ENCODE measurements around the gene FHOD3. TPM values are rescaled to one million over a fixed set of nuclear protein-coding genes. Genes with fewer than 3 reads are reported as not detected.

The FHOD3 gene
- total RNA-seq, 1 donor, result 13.0 TPM

GRCh38 chr18:36477776-36478175 is 180.3 kb downstream of the FHOD3 start:
- Histone ChIP-seq H3K36me3 (ENCODE audit: insufficient read depth, low read length) (no peaks in the 10 kb centered on the region), H3K27me3 (ENCODE audit: insufficient read depth, low read length) (no peaks in the 10 kb centered on the region), H2AFZ (ENCODE audit: low read length) (no peak overlapping the region), H3K4me3 (ENCODE audit: insufficient read depth, low read length) (no peak overlapping the region), H3K27ac (ENCODE audit: low read depth, low read length) (no peak overlapping the region), H3K4me1 (ENCODE audit: insufficient read depth, low read length) (no peaks in the 10 kb centered on the region), H3K9me3 (ENCODE audit: low read depth, low read length) (no peaks in the 10 kb centered on the region), H3K4me2 (ENCODE audit: insufficient read depth, low read length) (no peak overlapping the region), H3K79me2 (ENCODE audit: insufficient read depth, low read length) (no peaks in the 10 kb centered on the region), H4K20me1 (ENCODE audit: insufficient read depth, low read length) (peaks cover 8% of the 10 kb centered on the region)
- no peak for TF ChIP-seq CTCF (IDR thresholded peaks at IDR 0.05; ENCODE audit: extremely low read depth, low read depth, low read length)
- no peak for DNase-seq (ENCODE audit: insufficient read length, low spot score, missing footprints)

- H3K4me1 ChIP-seq (ENCODE audit: insufficient read depth, low read length), result no peaks in the 10 kb centered on the region
- no peaks in the 10 kb centered on the region for H3K79me2 ChIP-seq (ENCODE audit: insufficient read depth, low read length)
- no peak overlapping the region for H3K27ac ChIP-seq (ENCODE audit: low read depth, low read length)
- H2AFZ ChIP-seq (ENCODE audit: low read length), result no peak overlapping the region
- no peaks in the 10 kb centered on the region for H3K9me3 ChIP-seq (ENCODE audit: low read depth, low read length)
- DNase-seq (ENCODE audit: insufficient read length, low spot score, missing footprints), result no peak
- H3K4me3 ChIP-seq (ENCODE audit: insufficient read depth, low read length), result no peak overlapping the region
- no peaks in the 10 kb centered on the region for H3K36me3 ChIP-seq (ENCODE audit: insufficient read depth, low read length)
- no peak for TF ChIP-seq CTCF (IDR thresholded peaks at IDR 0.05; ENCODE audit: extremely low read depth, low read depth, low read length)
- H3K27me3 ChIP-seq (ENCODE audit: insufficient read depth, low read length), result no peaks in the 10 kb centered on the region
- peaks cover 8% of the 10 kb centered on the region for H4K20me1 ChIP-seq (ENCODE audit: insufficient read depth, low read length)
- H3K4me2 ChIP-seq (ENCODE audit: insufficient read depth, low read length), result no peak overlapping the region
Observed at GRCh38 chr18:36481201-36481657, 183.7 kb downstream of the FHOD3 start.

GRCh38 chr18:36481935-36482334 is 184.4 kb downstream of the FHOD3 start:
- Histone ChIP-seq H3K4me1 (ENCODE audit: insufficient read depth, low read length) (no peaks in the 10 kb centered on the region), H4K20me1 (ENCODE audit: insufficient read depth, low read length) (peaks cover 7% of the 10 kb centered on the region), H3K4me3 (ENCODE audit: insufficient read depth, low read length) (no peak overlapping the region), H3K27ac (ENCODE audit: low read depth, low read length) (no peak overlapping the region), H2AFZ (ENCODE audit: low read length) (no peak overlapping the region), H3K36me3 (ENCODE audit: insufficient read depth, low read length) (no peaks in the 10 kb centered on the region), H3K79me2 (ENCODE audit: insufficient read depth, low read length) (no peaks in the 10 kb centered on the region), H3K9me3 (ENCODE audit: low read depth, low read length) (no peaks in the 10 kb centered on the region), H3K27me3 (ENCODE audit: insufficient read depth, low read length) (no peaks in the 10 kb centered on the region), H3K4me2 (ENCODE audit: insufficient read depth, low read length) (no peak overlapping the region)
- no peak for TF ChIP-seq CTCF (IDR thresholded peaks at IDR 0.05; ENCODE audit: extremely low read depth, low read depth, low read length)
- no peak for DNase-seq (ENCODE audit: insufficient read length, low spot score, missing footprints)

- no peak for DNase-seq (ENCODE audit: insufficient read length, low spot score, missing footprints)
- Histone ChIP-seq H3K4me3 (ENCODE audit: insufficient read depth, low read length) (no peak overlapping the region), H3K79me2 (ENCODE audit: insufficient read depth, low read length) (no peaks in the 10 kb centered on the region)
Observed at GRCh38 chr18:36484591-36484990, 187.1 kb downstream of the FHOD3 start.

More at GRCh38 chr18:36484591-36484990, 187.1 kb downstream of the FHOD3 start:
- Histone ChIP-seq H3K27me3 (ENCODE audit: insufficient read depth, low read length) (no peaks in the 10 kb centered on the region), H3K9me3 (ENCODE audit: low read depth, low read length) (no peaks in the 10 kb centered on the region), H3K27ac (ENCODE audit: low read depth, low read length) (no peak overlapping the region), H2AFZ (ENCODE audit: low read length) (no peak overlapping the region), H3K4me1 (ENCODE audit: insufficient read depth, low read length) (no peaks in the 10 kb centered on the region), H3K4me2 (ENCODE audit: insufficient read depth, low read length) (no peak overlapping the region), H4K20me1 (ENCODE audit: insufficient read depth, low read length) (peaks cover 2% of the 10 kb centered on the region), H3K36me3 (ENCODE audit: insufficient read depth, low read length) (no peaks in the 10 kb centered on the region)
- no peak for TF ChIP-seq CTCF (IDR thresholded peaks at IDR 0.05; ENCODE audit: extremely low read depth, low read depth, low read length)
